Heart right ventricle (tissue), 16 donors: ENCODE results near the gene XIRP1. TPM values are rescaled to one million over a fixed set of nuclear protein-coding genes. Genes with fewer than 3 reads are reported as not detected.

Source experiments
- ATAC-seq, 8 donors: fragments of 200-7000 bp; cut with Tn5 transposase; one replicate each; pipeline ENCODE4 v1.9.1; 2020; ENCODE audit warnings: mild to moderate bottlenecking in 8 of 8, moderate library complexity in 8 of 8, moderate number of reproducible peaks in 1 of 8
- DNase-seq, 2 donors: peaks; one replicate each; pipeline ENCODE4 v3.0.0-alpha.2; 2020
- H3K27ac ChIP-seq, 10 donors: fragments of 200-600 bp; sonication (generic) in 2 of 10; one replicate each; pipeline versions ENCODE4 v1.5.0 to v1.8.0; 2020 to 2022; ENCODE audit warnings: mild to moderate bottlenecking in 3 of 10
- H3K27me3 ChIP-seq, 7 donors: fragments of 200-600 bp; one replicate each; pipeline ENCODE4 v1.8.0; 2021 to 2022; ENCODE audit warnings: mild to moderate bottlenecking in 2 of 7
- H3K36me3 ChIP-seq, 9 donors: fragments of 200-600 bp; sonication (generic) in 1 of 9; one replicate each; pipeline versions ENCODE4 v1.5.0 to v1.8.0; 2020 to 2022; ENCODE audit warnings: mild to moderate bottlenecking in 2 of 9
- H3K4me1 ChIP-seq, 9 donors: fragments of 200-600 bp; sonication (generic) in 1 of 9; one replicate each; pipeline versions ENCODE4 v1.5.0 to v1.8.0; 2020 to 2022; ENCODE audit warnings: mild to moderate bottlenecking in 4 of 9
- H3K4me3 ChIP-seq, 10 donors: fragments of 200-600 bp; sonication (generic) in 2 of 10; one replicate each; pipeline versions ENCODE4 v1.5.0 to v1.8.0; 2020 to 2022; ENCODE audit warnings: mild to moderate bottlenecking in 7 of 10, moderate library complexity in 2 of 10
- H3K9me3 ChIP-seq, 11 donors: fragments of 200-600 bp in 10 of 11; sonication (generic) in 2 of 11; one replicate each; pipeline versions ENCODE4 v1.5.0 to v1.8.0; 2013 to 2022; ENCODE audit warnings: mild to moderate bottlenecking in 2 of 11, control low read depth in 1 of 11, moderate library complexity in 1 of 11
- CTCF ChIP-seq, 9 donors: fragments of 200-600 bp; sonication (generic) in 2 of 9; IDR thresholded peaks; one replicate each; pipeline versions ENCODE4 v1.5.0 to v1.8.0; 2021 to 2022; ENCODE audit warnings: antibody characterized with exemption in 9 of 9, mild to moderate bottlenecking in 5 of 9, moderate library complexity in 1 of 9
- WGBS, 2 donors: extraction: QIAGEN DNeasy Blood & Tissue Kit; methylation state at CpG; one replicate each; pipeline ENCODE4 v1.1.7; 2013; ENCODE audit warnings: inconsistent platforms in 1 of 2; 5-methylcytosine and 5-hydroxymethylcytosine counted together
- intact Hi-C, 10 donors: fragments of 100-400 bp; cut with DNase I; formaldehyde crosslinking; loops; one replicate each; pipeline versions ENCODE4 v1.11.1 to v1.14.2; 2022
- polyA plus RNA-seq, 2 donors: library from polyadenylated mRNA; stranded (reverse); fragments of 200-250 nt; gene quantifications; one replicate each; pipeline ENCODE4 v1.2.3, GENCODE V29; 2013
- total RNA-seq, 10 donors: library from RNA; stranded (reverse); fragmentation: NEBNext Ultra II Directional in 3 of 10; extraction: Animal tissue kit (Norgen Biotek cat#: 25700) in 3 of 10; gene quantifications; one replicate each; pipeline versions ENCODE4 v1.2.1 to v1.2.4, GENCODE V29; 2021 to 2023
- donor health status: Arrhythmogenic right ventricular cardiomyopathy.
- donor health status: ischemic (EF 13 %, LVEDD 7.1; RV severe dilation, severe dysfunction).
- donor health status: healthy with polysubstance abuse.
- donor health status: DM: no; HTN: yes; CAD: no.
- donor health status: DM: no; HTN: no; CAD: no.
- donor health status: ischemic (EF 25% LVEDD 6.9; RV normal size, moderate dysfunction).
- donor health status: ischemic (EF 25% LVEDD 5.7; RV mildly dilated, moderate dysfunction).
- donor health status: healthy.
- donor health status: DM: yes; HTN: yes; CAD: no.
- donor health status: Ischemic cardiomyopathy.
- donor health status: ischemic (EF 35%, LVEDD 5.7; RV mildly dilated, moderate dysfunction).
- donor health status: nonischemic (EF 11% LVEDD 7.7; RV severe dilation, severe dysfunction).
- donor health status: DM: yes; HTN: yes; CAD: no.
- donor health status: PGD.
- donor health status: ischemic (EF 29% LVEDD 5.4; RV normal size, mild dysfunction).
- donor health status: nonischemic (EF 23%, LVEDD 6.1; RV moderate dilation, normal function).

Gene XIRP1
- total and polyA plus RNA-seq, 12 donors = 277 to 1,691 (median 575) TPM

GRCh38 chr3:39205919-39206516 is 13.6 kb upstream of the XIRP1 start:
- Histone ChIP-seq H3K36me3 (no peaks in the 10 kb centered on the region), H3K27ac (no peak overlapping the region), H3K27me3 (no peaks in the 10 kb centered on the region), H3K9me3 (peaks cover 0 to 9% (median 0%) of the 10 kb centered on the region in 11 donors), H3K4me3 (no peak overlapping the region), H3K4me1 (peaks cover 0 to 20% (median 9%) of the 10 kb centered on the region in 9 donors)
- WGBS, 2 donors = 96 to 97% methylated on average over 6 of the region's 6 CpGs
- intact Hi-C loops = loop anchor here in 6 of 10 donors (5.0 kb wide), 3 partner anchors 79 to 86 kb away; no protein-coding TSS in a partner anchor
- no peak for ATAC-seq
- DNase-seq = no peak
- no peak for TF ChIP-seq CTCF (IDR thresholded peaks at IDR 0.05)

DNA sequence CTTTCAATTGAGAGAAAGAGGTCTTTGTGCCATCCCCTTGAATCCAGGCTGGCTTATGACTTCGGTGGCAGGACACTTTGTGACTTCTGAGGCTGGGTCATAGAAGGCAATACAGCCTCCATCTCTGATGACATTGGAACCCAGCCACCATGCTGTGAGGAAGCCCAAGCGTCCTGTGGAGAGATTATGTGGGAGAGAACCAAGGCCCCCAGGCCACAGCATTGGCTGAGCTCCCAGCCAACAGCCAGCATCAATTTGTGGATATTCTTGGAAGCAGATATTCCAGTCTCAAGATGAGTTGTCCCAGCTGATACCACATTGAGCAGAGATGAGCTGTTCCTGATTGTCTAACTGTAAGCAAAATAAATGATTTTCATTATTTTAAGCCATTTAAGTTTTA is 12.7 kb upstream of the XIRP1 start:
- no peaks in the 10 kb centered on the region for H3K27me3 ChIP-seq
- WGBS, 2 donors = 75 to 76% methylated on average over 2 of the region's 2 CpGs
- H3K4me3 ChIP-seq = no peak overlapping the region
- H3K27ac ChIP-seq = no peak overlapping the region
- DNase-seq = no peak
- intact Hi-C loops = loop anchor here in 6 of 10 donors (5.0 kb wide), 3 partner anchors 78 to 87 kb away; no protein-coding TSS in a partner anchor
- TF ChIP-seq CTCF (IDR thresholded peaks at IDR 0.05) = no peak
- H3K9me3 ChIP-seq = peaks cover 0 to 9% (median 0%) of the 10 kb centered on the region in 11 donors
- peaks cover 0 to 20% (median 9%) of the 10 kb centered on the region in 9 donors for H3K4me1 ChIP-seq
- no peak for ATAC-seq
- H3K36me3 ChIP-seq = no peaks in the 10 kb centered on the region

- ATAC-seq = no peak
- intact Hi-C loops = no loop called here
- TF ChIP-seq CTCF (IDR thresholded peaks at IDR 0.05) = no peak
These were observed 11.5 kb upstream of the XIRP1 start for GRCh38 chr3:39203860-39204259.

GRCh38 chr3:39203402-39203801 is 11.0 kb upstream of the XIRP1 start:
- 68 to 77% methylated on average over 4 of the region's 4 CpGs for WGBS, 2 donors
- H3K36me3 ChIP-seq = no peaks in the 10 kb centered on the region
- H3K27me3 ChIP-seq = no peaks in the 10 kb centered on the region
- no peak for TF ChIP-seq CTCF (IDR thresholded peaks at IDR 0.05)
- H3K9me3 ChIP-seq = peaks cover 0 to 9% (median 0%) of the 10 kb centered on the region in 11 donors
- H3K4me3 ChIP-seq = no peak overlapping the region
- DNase-seq = no peak
- ATAC-seq = no peak
- H3K4me1 ChIP-seq = peaks cover 0 to 11% (median 5%) of the 10 kb centered on the region in 9 donors
- H3K27ac ChIP-seq = no peak overlapping the region
- intact Hi-C loops = no loop called here

More at GRCh38 chr3:39203860-39204259, 11.5 kb upstream of the XIRP1 start:
- no peak overlapping the region for H3K27ac ChIP-seq
- 89 to 91% methylated on average over 5 of the region's 5 CpGs for WGBS, 2 donors
- H3K36me3 ChIP-seq = no peaks in the 10 kb centered on the region
- DNase-seq = no peak
- peaks cover 0 to 16% (median 9%) of the 10 kb centered on the region in 9 donors for H3K4me1 ChIP-seq
- no peaks in the 10 kb centered on the region for H3K27me3 ChIP-seq
- H3K4me3 ChIP-seq = no peak overlapping the region
- peaks cover 0 to 9% (median 0%) of the 10 kb centered on the region in 11 donors for H3K9me3 ChIP-seq
